Esophagus muscularis mucosa (tissue), 4 donors: Measurements from ENCODE around the gene AFF3. TPM values are rescaled to one million over a fixed set of nuclear protein-coding genes. Genes with fewer than 3 reads are reported as not detected.

Source experiments
- DNase-seq: peaks from one replicate; pipeline ENCODE4 v3.0.0-alpha.2; 2017; ENCODE audit errors: extremely low spot score
- H3K27ac ChIP-seq, 4 donors: fragments of 200-600 bp; sonication (generic); replicated peaks in 1 of 4; 1 replicate in 3 of 4; 2 replicates in 1 of 4; pipeline ENCODE4 v1.5.1; 2016 to 2019; ENCODE audit warnings: mild to moderate bottlenecking in 1 of 4
- H3K27me3 ChIP-seq, 4 donors: fragments of 200-600 bp; sonication (generic); one replicate each; pipeline versions ENCODE4 v1.5.1 to v1.6.0; 2016 to 2019
- H3K36me3 ChIP-seq, 4 donors: fragments of 200-600 bp; sonication (generic); one replicate each; pipeline ENCODE4 v1.5.1; 2016 to 2019
- H3K4me1 ChIP-seq, 4 donors: fragments of 200-600 bp; sonication (generic); one replicate each; pipeline ENCODE4 v1.5.1; 2016 to 2019
- H3K4me3 ChIP-seq, 4 donors: fragments of 200-600 bp; sonication (generic); 1 replicate in 2 of 4; 2 replicates in 2 of 4; pipeline ENCODE4 v1.5.1; 2016 to 2019; ENCODE audit warnings: mild to moderate bottlenecking in 4 of 4, moderate library complexity in 1 of 4
- H3K9me3 ChIP-seq, 4 donors: fragments of 200-600 bp; sonication (generic); 1 replicate in 3 of 4; 2 replicates in 1 of 4; pipeline ENCODE4 v1.5.1; 2016 to 2019
- EP300 ChIP-seq: sonication (generic); formaldehyde crosslinking; IDR thresholded peaks from one replicate; pipeline ENCODE4 v1.6.1; 2017; ENCODE audit warnings: antibody characterized with exemption
- POLR2A ChIP-seq: fragments of 450-650 bp; IDR thresholded peaks from one replicate; pipeline ENCODE4 v1.6.1; 2017; ENCODE audit warnings: antibody characterized with exemption, moderate library complexity, mild to moderate bottlenecking, low read depth
- POLR2AphosphoS5 ChIP-seq, 2 donors: sonication (generic); formaldehyde crosslinking; IDR thresholded peaks; one replicate each; pipeline ENCODE4 v1.6.1; 2017; ENCODE audit warnings: antibody characterized with exemption in 2 of 2
- WGBS: methylation state at CpG from one replicate; pipeline ENCODE4 v1.1.5; 2018; 5-methylcytosine and 5-hydroxymethylcytosine counted together
- intact Hi-C: fragments of 100-400 bp; cut with DNase I; formaldehyde crosslinking; loops from one replicate; pipeline ENCODE4 v1.15.1; 2023
- total RNA-seq, 4 donors: library from RNA; depleted of rRNA; stranded (reverse); fragments of >200 nt; gene quantifications; one replicate each; pipeline versions ENCODE4 v1.1.0 to v1.2.1, GENCODE V29; 2016
- TF ChIP-seq, protein P1 (sequence below), 3 experiments: fragments of 200-600 bp in 2 of 3; fragments of 450-650 bp in 1 of 3; sonication (generic) in 2 of 3; IDR thresholded peaks; one replicate each; pipeline ENCODE4 v1.5.1; 2017 to 2019; ENCODE audit warnings: antibody characterized with exemption in 3 of 3, mild to moderate bottlenecking in 2 of 3, moderate library complexity in 1 of 3

The AFF3 gene
- total RNA-seq, 4 donors from 2014 or later: 36.4 to 99.5 (median 56.9) TPM

DNA sequence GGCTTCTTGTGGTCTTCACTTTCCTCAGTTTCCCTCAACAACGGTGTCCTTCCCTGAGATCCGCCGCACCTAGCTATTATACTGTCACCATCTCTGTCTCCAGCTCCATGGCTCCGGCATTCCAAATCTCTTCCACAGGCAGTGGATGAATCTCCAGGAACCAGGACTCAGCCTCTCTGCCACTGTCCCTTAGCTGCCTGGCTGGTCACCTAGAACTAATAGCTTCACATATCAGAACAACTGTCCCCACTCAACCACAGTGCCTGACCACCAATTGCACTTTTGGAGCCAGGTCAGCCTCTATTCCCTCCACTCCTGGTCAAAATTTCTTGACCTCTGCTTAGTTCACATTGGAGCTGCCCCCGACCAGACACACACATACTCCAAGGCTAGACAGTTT is 38.1 kb upstream of the AFF3 start:
- Histone ChIP-seq H3K4me3 (no peak overlapping the region), H3K36me3 (no peaks in the 10 kb centered on the region), H3K4me1 (peaks cover 0 to 3% (median 1%) of the 10 kb centered on the region in 4 donors), H3K27me3 (no peaks in the 10 kb centered on the region), H3K9me3 (no peaks in the 10 kb centered on the region), H3K27ac (no peak overlapping the region)
- intact Hi-C loops: no loop called here
- peak; percentile 85 for DNase-seq
- TF ChIP-seq POLR2AphosphoS5 (IDR thresholded peaks at IDR 0.05) (no peak), EP300 (no peak), POLR2A (no peak)
- TF ChIP-seq, protein P1, sequence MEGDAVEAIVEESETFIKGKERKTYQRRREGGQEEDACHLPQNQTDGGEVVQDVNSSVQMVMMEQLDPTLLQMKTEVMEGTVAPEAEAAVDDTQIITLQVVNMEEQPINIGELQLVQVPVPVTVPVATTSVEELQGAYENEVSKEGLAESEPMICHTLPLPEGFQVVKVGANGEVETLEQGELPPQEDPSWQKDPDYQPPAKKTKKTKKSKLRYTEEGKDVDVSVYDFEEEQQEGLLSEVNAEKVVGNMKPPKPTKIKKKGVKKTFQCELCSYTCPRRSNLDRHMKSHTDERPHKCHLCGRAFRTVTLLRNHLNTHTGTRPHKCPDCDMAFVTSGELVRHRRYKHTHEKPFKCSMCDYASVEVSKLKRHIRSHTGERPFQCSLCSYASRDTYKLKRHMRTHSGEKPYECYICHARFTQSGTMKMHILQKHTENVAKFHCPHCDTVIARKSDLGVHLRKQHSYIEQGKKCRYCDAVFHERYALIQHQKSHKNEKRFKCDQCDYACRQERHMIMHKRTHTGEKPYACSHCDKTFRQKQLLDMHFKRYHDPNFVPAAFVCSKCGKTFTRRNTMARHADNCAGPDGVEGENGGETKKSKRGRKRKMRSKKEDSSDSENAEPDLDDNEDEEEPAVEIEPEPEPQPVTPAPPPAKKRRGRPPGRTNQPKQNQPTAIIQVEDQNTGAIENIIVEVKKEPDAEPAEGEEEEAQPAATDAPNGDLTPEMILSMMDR (IDR thresholded peaks at IDR 0.05): no peak
- WGBS: 99% methylated on average over 5 of the region's 5 CpGs

DNA sequence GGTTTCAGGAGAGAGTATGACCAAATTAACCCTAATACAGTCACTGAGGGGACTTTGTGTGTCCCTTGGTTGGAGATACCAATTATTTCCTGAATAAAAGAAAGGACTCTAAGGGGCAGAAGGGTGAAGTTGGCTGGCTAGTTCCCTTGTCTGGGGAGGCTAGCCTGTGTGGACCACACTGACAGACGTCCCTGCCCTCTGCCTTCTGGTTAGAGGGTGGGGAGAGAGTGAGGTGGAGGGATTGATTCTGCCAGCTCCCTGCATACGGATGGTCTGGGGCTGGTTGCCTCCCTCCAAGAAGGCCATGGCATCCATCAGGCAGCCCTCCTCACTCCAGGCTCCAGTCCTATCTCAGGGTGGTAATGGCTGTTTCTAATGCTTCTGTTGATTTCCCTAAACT is 37.4 kb upstream of the AFF3 start:
- no peaks in the 10 kb centered on the region for H3K9me3 ChIP-seq
- intact Hi-C loops: no loop called here
- no peak overlapping the region for H3K27ac ChIP-seq
- TF ChIP-seq, protein P1 (IDR thresholded peaks at IDR 0.05): no peak
- no peak for TF ChIP-seq POLR2A
- no peak for TF ChIP-seq POLR2AphosphoS5 (IDR thresholded peaks at IDR 0.05)
- no peak for TF ChIP-seq EP300
- H3K4me1 ChIP-seq: peaks cover 0 to 3% (median 1%) of the 10 kb centered on the region in 4 donors
- H3K36me3 ChIP-seq: no peaks in the 10 kb centered on the region
- no peaks in the 10 kb centered on the region for H3K27me3 ChIP-seq
- no peak overlapping the region for H3K4me3 ChIP-seq
- DNase-seq: peak; percentile 57
- 88% methylated on average over 2 of the region's 2 CpGs for WGBS

DNA sequence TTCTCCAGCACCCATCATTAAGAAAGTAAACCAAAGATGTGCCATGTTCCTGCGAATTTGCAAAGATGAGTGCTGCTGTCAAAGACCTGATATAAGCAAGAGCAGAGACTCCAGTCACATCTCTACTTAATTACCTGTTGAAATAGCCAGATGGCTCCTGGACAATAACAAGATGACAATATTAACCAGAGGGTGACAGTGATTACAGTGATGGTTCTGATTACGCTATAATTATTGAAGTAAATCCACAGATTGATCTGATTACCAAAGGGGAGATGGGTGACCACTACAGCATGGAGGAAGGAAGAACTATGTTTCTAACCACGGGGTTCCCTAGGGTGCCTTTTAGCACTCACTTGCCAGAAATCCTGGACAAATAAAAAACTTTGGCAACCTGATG is 36.5 kb upstream of the AFF3 start:
- H3K27ac ChIP-seq: no peak overlapping the region
- peaks cover 0 to 7% (median 5%) of the 10 kb centered on the region in 4 donors for H3K4me1 ChIP-seq
- 81% methylated on average over 3 of the region's 3 CpGs for WGBS
- H3K4me3 ChIP-seq: no peak overlapping the region
- intact Hi-C loops: no loop called here
- H3K36me3 ChIP-seq: no peaks in the 10 kb centered on the region
- peak; percentile 19 for DNase-seq
- H3K9me3 ChIP-seq: no peaks in the 10 kb centered on the region
- H3K27me3 ChIP-seq: no peaks in the 10 kb centered on the region
- TF ChIP-seq EP300: no peak
- no peak for TF ChIP-seq POLR2AphosphoS5 (IDR thresholded peaks at IDR 0.05)
- TF ChIP-seq, protein P1 (IDR thresholded peaks at IDR 0.05): no peak
- TF ChIP-seq POLR2A: no peak

DNA sequence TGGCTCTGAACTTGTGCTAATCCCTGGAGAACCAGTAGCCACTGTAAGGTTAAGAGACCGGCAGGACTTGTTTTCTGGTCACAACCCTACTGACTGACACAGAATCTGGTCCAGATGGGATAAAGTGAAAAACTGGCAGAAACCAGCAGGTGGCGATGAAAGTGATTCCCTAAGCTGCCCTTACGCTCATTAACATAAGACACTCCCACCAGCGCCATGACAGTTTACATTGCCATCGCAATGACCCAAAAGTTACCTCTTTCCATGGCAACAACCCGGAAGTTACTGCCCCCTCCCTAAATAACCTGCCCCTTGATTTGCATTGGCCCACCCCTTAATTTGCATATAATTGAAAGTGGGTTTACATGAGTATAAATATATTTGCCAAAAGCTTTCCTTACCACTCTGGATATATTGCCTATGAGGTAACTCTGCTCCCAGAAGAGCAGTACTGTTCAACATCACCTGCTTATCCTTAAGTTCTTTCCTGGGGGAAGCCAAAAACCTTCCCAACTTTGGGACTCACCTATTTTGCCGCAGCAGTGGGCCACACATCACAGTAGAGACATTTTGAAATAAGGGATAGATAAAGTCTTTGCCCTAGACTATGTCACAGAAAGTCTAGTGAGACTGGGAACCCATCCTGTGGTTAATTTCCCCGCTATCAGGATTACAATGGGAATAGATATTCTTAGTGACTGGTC is 35.8 kb upstream of the AFF3 start:
- 66% methylated on average over 8 of the region's 8 CpGs for WGBS
- intact Hi-C loops: no loop called here
- Histone ChIP-seq H3K36me3 (no peaks in the 10 kb centered on the region), H3K4me1 (peaks cover 0 to 11% (median 6%) of the 10 kb centered on the region in 4 donors), H3K27me3 (no peaks in the 10 kb centered on the region), H3K27ac (no peak overlapping the region), H3K9me3 (no peaks in the 10 kb centered on the region), H3K4me3 (no peak overlapping the region)
- DNase-seq: peak; percentile 77
- TF ChIP-seq POLR2AphosphoS5 (IDR thresholded peaks at IDR 0.05): no peak
- TF ChIP-seq POLR2A: no peak
- TF ChIP-seq, protein P1 (IDR thresholded peaks at IDR 0.05): peak in 1 of 3 experiments; percentile 40

DNA sequence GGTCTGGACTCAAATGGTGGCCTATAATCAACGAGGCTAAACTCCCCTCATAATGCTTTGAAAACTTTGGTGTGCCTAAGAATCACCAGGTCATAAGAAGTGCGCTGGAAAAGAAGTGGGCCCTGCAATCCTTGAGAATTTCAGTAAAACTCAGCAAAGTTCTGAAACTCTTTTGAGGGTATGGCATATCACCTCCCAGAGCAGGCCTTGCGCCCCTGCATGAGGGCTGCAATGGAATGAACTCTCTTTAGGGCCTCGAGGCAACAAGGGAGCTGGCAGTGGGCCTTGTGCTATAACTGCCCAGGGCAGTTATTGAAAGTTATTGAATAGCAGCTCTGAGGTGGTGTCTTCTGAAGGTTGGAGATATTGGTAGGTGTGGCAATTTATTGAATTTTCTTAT is 34.5 kb upstream of the AFF3 start:
- no peaks in the 10 kb centered on the region for H3K27me3 ChIP-seq
- DNase-seq: peak; percentile 75
- no peak for TF ChIP-seq EP300
- TF ChIP-seq, protein P1 (IDR thresholded peaks at IDR 0.05): no peak
- TF ChIP-seq POLR2AphosphoS5 (IDR thresholded peaks at IDR 0.05): no peak
- no peak for TF ChIP-seq POLR2A
- no peak overlapping the region for H3K4me3 ChIP-seq
- intact Hi-C loops: no loop called here
- H3K4me1 ChIP-seq: peaks cover 0 to 11% (median 3%) of the 10 kb centered on the region in 4 donors
- no peaks in the 10 kb centered on the region for H3K9me3 ChIP-seq
- 92% methylated on average over 4 of the region's 4 CpGs for WGBS
- H3K36me3 ChIP-seq: no peaks in the 10 kb centered on the region
- no peak overlapping the region for H3K27ac ChIP-seq
